Measurements from ENCODE around the gene PDZD8.
"Not testable (repeated sequence)": the region's sequence is repeated elsewhere in the genome, so short reads cannot be mapped to it uniquely, and the experiment has no call there.

PDZD8 gene

GRCh38 chr10:117294039-117294645 lies 81.1 kb downstream of the PDZD8 start:
- H3K79me1 ChIP-seq (ENCODE audit: low read depth, low read length): no peaks in the 10 kb centered on the region
- no peak overlapping the region for H3K4me2 ChIP-seq (ENCODE audit: insufficient read depth, low read length, poor library complexity, severe bottlenecking)
- peaks cover 2 to 12% of the 10 kb centered on the region in 2 donors for H3K36me3 ChIP-seq (replicated peaks in 1 of 2; ENCODE audit: control insufficient read depth in 2 of 2, insufficient read depth in 2 of 2, low read length in 2 of 2)
- H2AK5ac ChIP-seq (ENCODE audit: low read depth, low read length): no peak overlapping the region
- no peak overlapping the region for H3K14ac ChIP-seq (ENCODE audit: low read length)
- H3K4me1 ChIP-seq (ENCODE audit: control insufficient read depth in 2 of 2, insufficient read depth in 1 of 2, low read depth in 1 of 2, low read length in 2 of 2): no peaks in the 10 kb centered on the region
- H3K9ac ChIP-seq (ENCODE audit: low read depth, low read length, poor library complexity): no peak overlapping the region
- no peak overlapping the region for H3K4ac ChIP-seq (ENCODE audit: low read length)
- H2BK120ac ChIP-seq (ENCODE audit: low read depth, low read length): no peak overlapping the region
- no CpG with 5 or more reads among the region's 1 CpG for WGBS, 2 donors (ENCODE audit: extremely low coverage in 2 of 2, insufficient read length in 2 of 2, insufficient replicate concordance in 1 of 2)
- peaks cover 0 to 2% of the 10 kb centered on the region in 2 donors for H3K9me3 ChIP-seq (replicated peaks in 1 of 2; ENCODE audit: control insufficient read depth in 2 of 2, insufficient read depth in 1 of 2, low read depth in 1 of 2, low read length in 2 of 2)
- no peak overlapping the region for H2BK5ac ChIP-seq (ENCODE audit: low read length)
- no peak overlapping the region for H2BK15ac ChIP-seq (ENCODE audit: low read length)
- no peak overlapping the region for H3K18ac ChIP-seq (ENCODE audit: low read length)
- H2BK12ac ChIP-seq (ENCODE audit: low read length): no peak overlapping the region
- no peak overlapping the region for H3K23ac ChIP-seq (ENCODE audit: low read depth, low read length, poor library complexity)
- no peak overlapping the region for H4K8ac ChIP-seq (ENCODE audit: low read depth, low read length)
- no peak overlapping the region for H3K27ac ChIP-seq (replicated peaks; ENCODE audit: low read length)
- H3K27me3 ChIP-seq (ENCODE audit: control insufficient read depth in 3 of 3, insufficient read depth in 3 of 3, low read depth in 1 of 3, low read length in 3 of 3): no peaks in the 10 kb centered on the region
- DNase-seq (ENCODE audit: low spot score): no peak
- H3K4me3 ChIP-seq (ENCODE audit: low read length in 2 of 2): no peak overlapping the region
- H4K91ac ChIP-seq (ENCODE audit: low read depth, low read length, poor library complexity): no peak overlapping the region
- no peak overlapping the region for H2AFZ ChIP-seq (ENCODE audit: low read length)

- not testable (repeated sequence) for H3K4me2 ChIP-seq (ENCODE audit: insufficient read depth, low read length, poor library complexity, severe bottlenecking); H3K27ac ChIP-seq (replicated peaks; ENCODE audit: low read length); H2BK15ac ChIP-seq (ENCODE audit: low read length); H3K9ac ChIP-seq (ENCODE audit: low read depth, low read length, poor library complexity); H4K91ac ChIP-seq (ENCODE audit: low read depth, low read length, poor library complexity); H3K18ac ChIP-seq (ENCODE audit: low read length); H2BK12ac ChIP-seq (ENCODE audit: low read length); H3K27me3 ChIP-seq (ENCODE audit: control insufficient read depth in 3 of 3, insufficient read depth in 3 of 3, low read depth in 1 of 3, low read length in 3 of 3); H3K4me1 ChIP-seq (ENCODE audit: control insufficient read depth in 2 of 2, insufficient read depth in 1 of 2, low read depth in 1 of 2, low read length in 2 of 2); H3K79me1 ChIP-seq (ENCODE audit: low read depth, low read length); DNase-seq (ENCODE audit: low spot score); H3K4me3 ChIP-seq (ENCODE audit: low read length in 2 of 2); H2BK5ac ChIP-seq (ENCODE audit: low read length); H2AFZ ChIP-seq (ENCODE audit: low read length); H2AK5ac ChIP-seq (ENCODE audit: low read depth, low read length); H3K9me3 ChIP-seq (replicated peaks in 1 of 2; ENCODE audit: control insufficient read depth in 2 of 2, insufficient read depth in 1 of 2, low read depth in 1 of 2, low read length in 2 of 2); H3K23ac ChIP-seq (ENCODE audit: low read depth, low read length, poor library complexity); H4K8ac ChIP-seq (ENCODE audit: low read depth, low read length); H2BK120ac ChIP-seq (ENCODE audit: low read depth, low read length); H3K4ac ChIP-seq (ENCODE audit: low read length); H3K14ac ChIP-seq (ENCODE audit: low read length)
- H3K36me3 ChIP-seq (replicated peaks in 1 of 2; ENCODE audit: control insufficient read depth in 2 of 2, insufficient read depth in 2 of 2, low read length in 2 of 2): peaks cover 0 to 41% of the 10 kb centered on the region in 2 donors
- no CpG with 5 or more reads among the region's 10 CpGs for WGBS, 2 donors (ENCODE audit: extremely low coverage in 2 of 2, insufficient read length in 2 of 2, insufficient replicate concordance in 1 of 2)
Observed at GRCh38 chr10:117290872-117291271, 84.4 kb downstream of the PDZD8 start.

GRCh38 chr10:117284716-117285494 lies 90.3 kb downstream of the PDZD8 start:
- no peak overlapping the region for H3K4me3 ChIP-seq (ENCODE audit: low read length in 2 of 2)
- H3K9ac ChIP-seq (ENCODE audit: low read depth, low read length, poor library complexity): no peak overlapping the region
- H4K91ac ChIP-seq (ENCODE audit: low read depth, low read length, poor library complexity): no peak overlapping the region
- no peak overlapping the region for H2AK5ac ChIP-seq (ENCODE audit: low read depth, low read length)
- no peak overlapping the region for H3K27ac ChIP-seq (replicated peaks; ENCODE audit: low read length)
- H2BK15ac ChIP-seq (ENCODE audit: low read length): no peak overlapping the region
- H3K36me3 ChIP-seq (replicated peaks in 1 of 2; ENCODE audit: control insufficient read depth in 2 of 2, insufficient read depth in 2 of 2, low read length in 2 of 2): peaks cover 2 to 71% of the 10 kb centered on the region in 2 donors
- no peak overlapping the region for H3K4ac ChIP-seq (ENCODE audit: low read length)
- no peak overlapping the region for H3K14ac ChIP-seq (ENCODE audit: low read length)
- WGBS, 2 donors (ENCODE audit: extremely low coverage in 2 of 2, insufficient read length in 2 of 2, insufficient replicate concordance in 1 of 2): no CpG with 5 or more reads among the region's 12 CpGs
- DNase-seq (ENCODE audit: low spot score): no peak
- no peak overlapping the region for H2BK12ac ChIP-seq (ENCODE audit: low read length)
- no peak overlapping the region for H3K4me2 ChIP-seq (ENCODE audit: insufficient read depth, low read length, poor library complexity, severe bottlenecking)
- no peaks in the 10 kb centered on the region for H3K27me3 ChIP-seq (ENCODE audit: control insufficient read depth in 3 of 3, insufficient read depth in 3 of 3, low read depth in 1 of 3, low read length in 3 of 3)
- H2BK5ac ChIP-seq (ENCODE audit: low read length): no peak overlapping the region
- H3K4me1 ChIP-seq (ENCODE audit: control insufficient read depth in 2 of 2, insufficient read depth in 1 of 2, low read depth in 1 of 2, low read length in 2 of 2): no peaks in the 10 kb centered on the region
- H3K23ac ChIP-seq (ENCODE audit: low read depth, low read length, poor library complexity): no peak overlapping the region
- no peak overlapping the region for H4K8ac ChIP-seq (ENCODE audit: low read depth, low read length)
- no peaks in the 10 kb centered on the region for H3K79me1 ChIP-seq (ENCODE audit: low read depth, low read length)
- H2AFZ ChIP-seq (ENCODE audit: low read length): no peak overlapping the region
- H2BK120ac ChIP-seq (ENCODE audit: low read depth, low read length): no peak overlapping the region
- no peak overlapping the region for H3K18ac ChIP-seq (ENCODE audit: low read length)
- H3K9me3 ChIP-seq (replicated peaks in 1 of 2; ENCODE audit: control insufficient read depth in 2 of 2, insufficient read depth in 1 of 2, low read depth in 1 of 2, low read length in 2 of 2): no peaks in the 10 kb centered on the region

- Histone ChIP-seq H3K4me3 (ENCODE audit: low read length in 2 of 2) (no peak overlapping the region), H4K91ac (ENCODE audit: low read depth, low read length, poor library complexity) (no peak overlapping the region), H3K4ac (ENCODE audit: low read length) (no peak overlapping the region), H3K36me3 (replicated peaks in 1 of 2; ENCODE audit: control insufficient read depth in 2 of 2, insufficient read depth in 2 of 2, low read length in 2 of 2) (peaks cover 0 to 4% of the 10 kb centered on the region in 2 donors), H3K27ac (replicated peaks; ENCODE audit: low read length) (no peak overlapping the region), H2BK12ac (ENCODE audit: low read length) (no peak overlapping the region), H3K79me1 (ENCODE audit: low read depth, low read length) (no peaks in the 10 kb centered on the region), H2BK120ac (ENCODE audit: low read depth, low read length) (no peak overlapping the region), H4K8ac (ENCODE audit: low read depth, low read length) (no peak overlapping the region), H3K4me1 (ENCODE audit: control insufficient read depth in 2 of 2, insufficient read depth in 1 of 2, low read depth in 1 of 2, low read length in 2 of 2) (no peaks in the 10 kb centered on the region), H2AFZ (ENCODE audit: low read length) (no peak overlapping the region), H3K9me3 (replicated peaks in 1 of 2; ENCODE audit: control insufficient read depth in 2 of 2, insufficient read depth in 1 of 2, low read depth in 1 of 2, low read length in 2 of 2) (no peaks in the 10 kb centered on the region), H2BK15ac (ENCODE audit: low read length) (no peak overlapping the region), H3K14ac (ENCODE audit: low read length) (no peak overlapping the region), H3K9ac (ENCODE audit: low read depth, low read length, poor library complexity) (no peak overlapping the region), H2BK5ac (ENCODE audit: low read length) (no peak overlapping the region), H3K18ac (ENCODE audit: low read length) (no peak overlapping the region), H2AK5ac (ENCODE audit: low read depth, low read length) (no peak overlapping the region), H3K23ac (ENCODE audit: low read depth, low read length, poor library complexity) (no peak overlapping the region), H3K27me3 (ENCODE audit: control insufficient read depth in 3 of 3, insufficient read depth in 3 of 3, low read depth in 1 of 3, low read length in 3 of 3) (no peaks in the 10 kb centered on the region), H3K4me2 (ENCODE audit: insufficient read depth, low read length, poor library complexity, severe bottlenecking) (no peak overlapping the region)
- WGBS, 2 donors (ENCODE audit: extremely low coverage in 2 of 2, insufficient read length in 2 of 2, insufficient replicate concordance in 1 of 2): no CpG with 5 or more reads among the region's 2 CpGs
- DNase-seq (ENCODE audit: low spot score): no peak
Observed at GRCh38 chr10:117277675-117278074, 97.6 kb downstream of the PDZD8 start.
